Measurements from ENCODE around the gene EXOC4.

EXOC4 gene

DNA sequence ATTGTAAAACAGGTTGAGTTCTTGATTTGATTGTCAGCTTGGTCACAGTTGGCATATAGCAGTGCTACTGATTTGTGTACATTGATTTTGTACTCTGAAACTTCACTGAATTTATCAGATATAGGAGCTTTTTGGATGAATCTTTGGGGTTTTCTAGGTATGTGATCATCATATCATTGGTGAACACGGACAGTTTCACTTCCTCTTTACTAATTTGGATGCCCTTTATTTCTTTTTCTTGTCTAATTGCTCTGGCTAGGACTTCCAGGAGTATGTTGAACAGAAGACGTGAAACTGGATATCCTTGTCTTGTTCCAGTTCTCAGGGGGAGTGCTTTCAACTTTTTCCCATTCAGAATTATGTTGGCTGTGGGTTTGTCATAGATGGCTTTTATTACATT lies 86.9 kb downstream of the EXOC4 start:
- TF ChIP-seq, protein P1, sequence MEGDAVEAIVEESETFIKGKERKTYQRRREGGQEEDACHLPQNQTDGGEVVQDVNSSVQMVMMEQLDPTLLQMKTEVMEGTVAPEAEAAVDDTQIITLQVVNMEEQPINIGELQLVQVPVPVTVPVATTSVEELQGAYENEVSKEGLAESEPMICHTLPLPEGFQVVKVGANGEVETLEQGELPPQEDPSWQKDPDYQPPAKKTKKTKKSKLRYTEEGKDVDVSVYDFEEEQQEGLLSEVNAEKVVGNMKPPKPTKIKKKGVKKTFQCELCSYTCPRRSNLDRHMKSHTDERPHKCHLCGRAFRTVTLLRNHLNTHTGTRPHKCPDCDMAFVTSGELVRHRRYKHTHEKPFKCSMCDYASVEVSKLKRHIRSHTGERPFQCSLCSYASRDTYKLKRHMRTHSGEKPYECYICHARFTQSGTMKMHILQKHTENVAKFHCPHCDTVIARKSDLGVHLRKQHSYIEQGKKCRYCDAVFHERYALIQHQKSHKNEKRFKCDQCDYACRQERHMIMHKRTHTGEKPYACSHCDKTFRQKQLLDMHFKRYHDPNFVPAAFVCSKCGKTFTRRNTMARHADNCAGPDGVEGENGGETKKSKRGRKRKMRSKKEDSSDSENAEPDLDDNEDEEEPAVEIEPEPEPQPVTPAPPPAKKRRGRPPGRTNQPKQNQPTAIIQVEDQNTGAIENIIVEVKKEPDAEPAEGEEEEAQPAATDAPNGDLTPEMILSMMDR (IDR thresholded peaks at IDR 0.05; ENCODE audit: low read depth, low read length, missing control alignments) = no peak

DNA sequence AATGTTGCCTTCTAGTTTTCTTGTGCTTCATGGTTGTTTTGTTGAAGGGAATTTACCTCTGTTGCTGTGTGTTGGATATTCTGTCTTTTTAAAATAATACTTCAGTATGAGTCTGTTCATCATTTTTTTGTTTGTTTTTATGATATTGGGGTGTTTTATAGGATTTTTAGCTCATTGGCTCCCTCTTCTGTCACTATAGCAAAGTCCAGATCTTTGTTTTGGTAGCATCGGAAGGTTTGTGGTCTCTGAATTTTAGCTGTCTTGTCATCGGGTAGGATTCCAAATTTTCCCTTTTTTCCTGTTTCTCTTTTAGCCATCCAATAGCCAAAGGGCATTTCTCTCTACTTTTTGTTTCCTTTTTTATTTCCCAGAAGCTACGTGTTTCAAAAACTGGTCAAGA lies 91.4 kb downstream of the EXOC4 start:
- in situ Hi-C loops (cut with HindIII; ENCODE audit: low sequenced_read_pairs) = no loop called here
- TF ChIP-seq, protein P1 (IDR thresholded peaks at IDR 0.05; ENCODE audit: low read depth, low read length, missing control alignments) = peak; percentile 59
- peak; percentile 19 for DNase-seq (ENCODE audit: low read depth)
- no peak overlapping the region for H3K4me3 ChIP-seq (ENCODE audit: low read depth, low read length)

More for the DNA sequence above, 86.9 kb downstream of the EXOC4 start:
- no peak for DNase-seq (ENCODE audit: low read depth)
- H3K4me3 ChIP-seq (ENCODE audit: low read depth, low read length) = no peak overlapping the region
- in situ Hi-C loops (cut with HindIII; ENCODE audit: low sequenced_read_pairs) = no loop called here

DNA sequence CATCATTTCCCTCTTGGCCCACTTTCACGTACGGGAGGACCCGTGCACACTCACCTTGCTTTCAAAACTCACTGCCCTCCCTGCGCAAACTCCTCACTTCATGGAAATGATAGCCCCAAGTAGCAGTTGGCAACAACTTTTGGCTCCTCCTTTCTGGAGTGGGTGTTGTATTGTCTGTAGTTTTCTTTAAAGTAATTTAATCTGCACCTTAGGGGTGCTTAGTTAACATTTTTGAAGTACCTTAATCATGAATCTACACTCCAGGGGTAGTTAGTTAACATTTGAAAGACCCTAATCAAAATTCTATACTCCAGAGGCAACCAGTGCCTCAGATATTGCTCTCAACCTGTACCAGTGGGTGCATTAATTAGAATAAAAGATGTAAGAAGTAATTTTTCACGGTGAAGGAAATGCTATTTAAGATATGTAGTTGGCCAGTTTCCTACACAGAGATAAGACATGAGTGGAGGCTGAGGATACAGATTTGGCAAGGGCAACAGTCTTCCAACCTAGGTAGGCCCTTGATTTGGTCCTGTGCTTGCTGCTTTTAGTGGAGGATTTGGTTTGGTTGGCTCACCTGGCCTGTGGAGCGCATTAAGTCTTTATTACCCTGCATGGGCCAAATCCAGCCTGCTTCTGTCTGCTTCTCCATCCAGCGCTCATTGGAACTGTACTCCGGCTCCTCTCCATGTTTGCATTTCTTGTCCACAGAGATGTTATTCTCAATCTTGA lies 93.0 kb downstream of the EXOC4 start:
- TF ChIP-seq, protein P1 (IDR thresholded peaks at IDR 0.05; ENCODE audit: low read depth, low read length, missing control alignments) = no peak
- H3K4me3 ChIP-seq (ENCODE audit: low read depth, low read length) = no peak overlapping the region
- no peak for DNase-seq (ENCODE audit: low read depth)
- in situ Hi-C loops (cut with HindIII; ENCODE audit: low sequenced_read_pairs) = no loop called here

DNA sequence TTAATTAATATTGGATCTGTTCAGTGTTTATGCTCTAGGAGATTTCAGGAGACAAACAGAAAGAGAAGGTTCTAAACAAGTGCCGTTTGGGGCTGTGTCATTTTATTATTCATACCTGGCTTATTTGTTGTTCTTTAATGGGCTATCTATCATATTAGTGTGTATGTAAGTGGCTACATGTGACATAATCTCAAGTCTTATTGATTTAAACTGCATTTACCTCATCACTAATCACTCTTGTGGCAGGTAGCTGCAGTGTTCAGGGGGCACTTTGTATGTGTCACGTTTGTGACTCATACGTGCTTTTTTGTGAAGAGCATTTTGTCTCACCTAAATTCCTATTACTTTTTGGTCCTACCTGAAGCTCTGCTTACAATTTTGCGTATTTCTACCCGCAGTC lies 95.4 kb downstream of the EXOC4 start:
- TF ChIP-seq, protein P1 (IDR thresholded peaks at IDR 0.05; ENCODE audit: low read depth, low read length, missing control alignments) = no peak

DNA sequence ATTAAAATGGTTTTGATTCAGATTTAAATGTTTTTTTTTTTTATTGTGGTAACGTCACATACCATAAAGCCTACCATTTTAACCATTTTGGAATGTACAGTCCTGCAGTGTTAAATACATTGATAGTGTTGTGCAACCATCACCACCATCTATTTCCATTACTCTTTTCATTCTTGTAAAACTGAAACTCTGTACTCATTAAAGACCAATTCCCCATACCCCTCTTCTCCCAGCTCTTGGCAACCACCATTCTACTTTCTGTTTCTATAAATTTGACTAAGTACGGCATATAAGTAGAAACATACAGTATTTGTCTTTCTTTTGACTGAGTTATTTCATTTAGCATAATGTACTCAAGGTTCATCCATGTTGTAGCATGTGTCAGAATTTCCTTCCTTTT lies 96.2 kb downstream of the EXOC4 start:
- TF ChIP-seq, protein P1 (IDR thresholded peaks at IDR 0.05; ENCODE audit: low read depth, low read length, missing control alignments) = no peak
- in situ Hi-C loops (cut with HindIII; ENCODE audit: low sequenced_read_pairs) = no loop called here
- DNase-seq (ENCODE audit: low read depth) = no peak
- no peak overlapping the region for H3K4me3 ChIP-seq (ENCODE audit: low read depth, low read length)

More for the DNA sequence above, 95.4 kb downstream of the EXOC4 start:
- DNase-seq (ENCODE audit: low read depth) = no peak
- H3K4me3 ChIP-seq (ENCODE audit: low read depth, low read length) = no peak overlapping the region
- in situ Hi-C loops (cut with HindIII; ENCODE audit: low sequenced_read_pairs) = no loop called here

DNA sequence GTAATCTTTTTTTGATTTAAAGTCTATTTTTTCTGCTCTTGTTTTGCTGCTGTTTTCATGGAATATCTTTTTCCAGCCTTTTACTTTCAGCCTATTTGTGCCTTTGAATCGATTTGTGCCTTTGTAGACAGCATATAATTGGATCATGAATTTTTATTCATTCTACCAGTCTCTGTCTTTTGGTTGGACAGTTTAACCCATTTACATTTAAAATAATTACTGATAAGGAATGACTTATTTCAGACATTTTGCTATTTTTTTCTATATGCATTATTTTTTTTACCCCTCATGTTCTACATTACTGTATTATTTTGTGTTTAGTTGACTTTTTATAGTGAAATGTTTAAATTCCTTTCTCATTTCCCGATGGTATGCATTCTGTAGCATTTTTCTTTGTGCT lies 99.6 kb downstream of the EXOC4 start:
- in situ Hi-C loops (cut with HindIII; ENCODE audit: low sequenced_read_pairs) = no loop called here
- H3K4me3 ChIP-seq (ENCODE audit: low read depth, low read length) = no peak overlapping the region
- TF ChIP-seq, protein P1 (IDR thresholded peaks at IDR 0.05; ENCODE audit: low read depth, low read length, missing control alignments) = no peak
- DNase-seq (ENCODE audit: low read depth) = no peak

All from astrocyte of the cerebellum (primary cell).